Measurements from ENCODE around the gene SIPA1L2.

SIPA1L2 gene

DNA sequence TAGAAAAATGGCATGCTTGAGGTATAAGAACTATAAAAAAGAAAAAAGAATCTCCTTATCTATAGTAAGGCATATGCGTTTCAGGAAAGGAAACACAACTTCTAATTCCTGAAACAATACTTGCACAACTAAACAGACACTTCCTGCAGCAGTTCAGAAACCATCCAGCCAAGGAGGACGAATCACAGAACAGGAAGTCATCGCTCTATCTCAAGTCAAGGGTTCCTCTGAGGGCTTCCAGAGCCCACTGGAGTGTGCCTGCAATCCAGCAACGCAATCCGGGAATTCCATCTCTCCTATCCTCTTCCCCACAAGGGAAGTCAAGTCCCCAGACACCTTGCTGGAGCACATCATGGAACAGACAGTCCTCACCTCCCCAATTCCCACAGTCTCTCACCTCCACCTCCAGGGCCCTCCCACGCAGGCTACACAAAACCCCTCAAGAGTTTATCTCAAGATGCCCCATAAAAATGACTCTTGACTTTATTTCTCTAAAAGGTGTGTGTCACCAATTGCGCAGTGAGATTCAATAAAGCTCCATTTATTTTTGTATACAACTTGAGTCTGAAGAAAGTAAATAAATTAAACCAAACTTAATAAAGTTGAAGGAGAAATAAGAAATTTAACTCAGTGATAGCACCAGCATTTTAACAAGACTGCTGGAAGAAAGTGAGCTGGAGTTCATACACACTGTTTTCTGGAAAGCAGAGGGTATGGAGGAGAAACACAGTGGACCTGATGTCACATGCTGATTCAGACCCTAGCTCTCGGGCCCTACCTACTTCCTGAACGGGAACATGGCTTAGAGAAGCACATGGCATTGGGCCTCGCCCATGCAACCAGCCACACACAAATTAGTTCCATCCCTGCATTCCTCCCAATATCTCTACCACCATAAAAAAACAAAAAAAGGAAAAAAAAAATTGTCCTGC is 39.9 kb downstream of the SIPA1L2 start:
- DNase-seq = no peak

DNA sequence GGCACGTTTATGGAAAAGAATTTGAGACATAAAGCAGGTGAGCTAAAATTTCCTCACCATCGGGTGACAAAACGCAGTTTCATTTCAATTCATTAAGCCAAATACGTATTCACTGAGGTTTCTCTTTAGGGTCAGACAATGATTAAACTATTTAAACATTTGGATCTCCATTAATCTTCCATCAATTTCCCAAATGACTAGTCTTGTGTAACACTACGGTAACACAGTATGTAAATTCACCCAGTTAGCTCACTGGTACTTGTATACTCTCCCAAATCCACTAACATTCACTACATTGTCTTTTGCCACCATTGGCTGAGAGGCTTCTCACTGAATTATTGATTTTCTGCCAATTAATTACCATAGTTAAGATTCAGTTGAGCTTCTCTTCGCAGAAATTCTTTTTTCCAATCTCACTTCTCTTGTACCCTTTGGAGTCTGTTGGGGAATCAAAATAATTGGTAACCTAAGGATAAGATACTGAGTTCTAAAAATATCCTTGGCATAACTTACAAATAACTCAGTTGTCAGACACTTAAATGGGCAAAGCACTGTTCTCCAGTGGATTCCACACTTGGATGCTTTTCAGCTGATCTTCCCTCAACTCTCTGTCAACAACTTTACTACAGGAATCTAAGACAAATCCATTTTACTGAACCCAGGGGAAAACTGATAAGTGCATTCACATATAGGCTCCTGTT is 40.7 kb downstream of the SIPA1L2 start:
- DNase-seq = no peak

DNA sequence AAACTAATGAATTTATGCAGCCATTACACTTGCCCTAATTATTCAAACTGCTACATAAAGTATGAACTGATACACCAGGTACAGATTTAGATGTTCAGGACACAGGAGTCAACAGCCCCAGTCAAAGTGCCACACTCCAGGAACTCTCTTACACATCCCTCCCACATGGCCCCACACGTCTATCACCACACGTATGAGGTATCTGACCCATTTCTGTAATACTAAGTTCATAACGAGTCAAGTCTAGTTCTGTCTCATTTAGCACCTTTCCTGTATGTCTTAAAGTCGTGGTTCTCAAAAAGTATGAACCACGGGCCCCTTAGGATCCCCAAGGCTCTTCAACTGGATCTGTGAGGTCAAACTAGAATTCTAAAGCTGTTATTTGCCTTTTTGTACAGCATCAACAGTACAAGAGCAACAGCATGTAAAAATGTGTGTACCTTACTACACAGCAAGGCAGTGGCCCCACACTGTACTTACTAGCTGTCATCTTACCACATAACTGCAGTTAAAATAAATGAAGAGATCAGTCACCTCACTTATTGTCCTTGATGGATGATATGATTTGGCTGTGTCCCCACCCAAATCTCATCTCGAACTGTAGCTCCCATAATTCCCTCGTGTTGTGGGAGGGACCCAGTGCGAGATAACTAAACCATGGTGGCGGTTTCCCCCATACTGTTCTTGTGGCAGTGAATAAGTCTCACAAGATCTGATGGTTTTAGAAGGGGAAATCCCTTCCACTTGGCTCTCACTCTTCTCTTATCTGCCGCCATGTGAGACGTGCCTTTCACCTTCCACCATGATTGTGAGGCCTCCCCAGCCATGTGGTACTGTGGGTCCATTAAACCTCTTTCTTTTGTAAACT is 42.6 kb downstream of the SIPA1L2 start:
- DNase-seq = no peak

DNA sequence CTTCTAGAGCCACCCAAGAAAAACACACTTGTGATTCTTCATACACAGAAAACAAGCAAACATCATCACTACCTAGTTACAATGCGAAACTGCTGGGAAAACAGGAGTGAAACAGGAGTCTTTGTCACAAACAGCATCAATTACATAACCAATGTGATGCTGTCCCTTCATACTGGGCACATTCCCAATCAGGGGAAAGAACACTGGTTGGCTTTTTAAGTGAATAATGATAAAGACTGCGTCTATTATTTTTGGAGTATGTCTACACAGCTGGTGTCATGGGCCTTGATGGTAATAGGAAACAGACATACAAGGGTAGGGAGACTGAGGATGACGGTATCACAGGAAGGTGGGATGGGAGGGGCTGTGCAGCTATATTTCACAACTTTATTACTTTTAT is 43.3 kb downstream of the SIPA1L2 start:
- no peak for DNase-seq

DNA sequence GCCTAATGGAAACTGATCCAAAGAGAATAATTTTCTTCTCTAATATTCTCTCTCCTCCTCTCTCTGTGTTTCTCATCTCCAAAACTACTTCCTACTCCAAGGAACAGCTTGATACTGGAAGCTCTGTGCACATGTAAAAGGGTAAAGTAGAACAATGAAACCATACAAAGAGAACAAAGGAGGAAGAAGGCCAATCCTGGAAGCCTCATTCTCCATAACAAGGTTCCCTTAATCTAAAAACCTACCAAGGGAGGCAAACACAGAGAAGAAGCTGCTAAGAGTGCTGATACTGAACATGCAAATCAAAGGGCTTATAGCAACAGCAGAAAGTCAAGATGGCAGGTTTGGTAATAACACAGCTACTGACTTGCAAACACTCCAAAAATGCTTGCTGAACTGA is 44.4 kb downstream of the SIPA1L2 start:
- no peak for DNase-seq

DNA sequence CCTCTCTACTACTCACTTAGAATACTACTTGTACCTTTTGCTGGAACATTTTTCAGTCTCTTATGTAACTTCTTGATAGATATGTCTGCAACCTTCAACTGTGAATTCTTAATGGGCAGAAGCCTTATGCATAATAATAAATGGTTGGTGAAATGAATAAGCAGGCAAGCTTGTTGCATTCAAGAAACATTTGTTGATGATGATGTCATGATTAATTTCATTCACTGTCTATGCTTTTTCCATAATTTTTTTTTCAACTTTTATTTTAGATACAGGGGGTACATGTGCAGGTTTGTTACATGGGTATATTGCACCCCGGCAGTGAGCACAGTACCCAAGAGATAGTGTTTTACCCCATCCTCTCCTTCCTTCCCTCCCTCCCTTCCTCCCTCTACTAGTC is 48.0 kb downstream of the SIPA1L2 start:
- no peak for DNase-seq
